ENCODE measurements around the gene DMRTC2.

DMRTC2 gene

DNA sequence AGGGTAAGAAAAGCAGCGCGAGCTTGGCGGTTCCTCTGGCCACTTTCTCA, at the start of gene DMRTC2:
DMRTC2 (plus strand) TSS at position 42 of the 50 bp plus-strand sequence. CDS start 2,387 bp downstream, outside the sequence.
- DNase-seq = no peak

DNA sequence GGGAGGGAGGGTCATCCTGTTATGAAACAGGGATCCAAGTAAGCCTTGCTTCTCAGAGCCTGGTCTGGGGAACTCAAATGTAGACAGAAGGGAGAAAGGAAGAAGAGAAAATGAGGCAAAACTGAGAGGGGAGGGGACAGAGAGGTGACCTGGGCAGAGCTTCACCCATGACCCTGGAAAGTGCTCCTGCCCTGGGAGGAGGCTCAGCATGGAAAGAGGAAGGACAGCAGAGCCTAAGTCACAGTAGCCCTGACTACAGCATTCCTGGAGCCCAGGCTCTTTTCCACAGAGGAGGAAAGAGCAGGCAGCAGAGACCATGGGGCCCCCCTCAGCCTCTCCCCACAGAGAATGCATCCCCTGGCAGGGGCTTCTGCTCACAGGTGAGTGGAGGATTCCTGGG, 48.5 kb upstream of the DMRTC2 start, which contains the start of gene CEACAM3:
CEACAM3 (plus strand) TSS at position 226 of the 400 bp plus-strand sequence; CDS start at position 317, 91 bp downstream.
- DNase-seq = no peak

DNA sequence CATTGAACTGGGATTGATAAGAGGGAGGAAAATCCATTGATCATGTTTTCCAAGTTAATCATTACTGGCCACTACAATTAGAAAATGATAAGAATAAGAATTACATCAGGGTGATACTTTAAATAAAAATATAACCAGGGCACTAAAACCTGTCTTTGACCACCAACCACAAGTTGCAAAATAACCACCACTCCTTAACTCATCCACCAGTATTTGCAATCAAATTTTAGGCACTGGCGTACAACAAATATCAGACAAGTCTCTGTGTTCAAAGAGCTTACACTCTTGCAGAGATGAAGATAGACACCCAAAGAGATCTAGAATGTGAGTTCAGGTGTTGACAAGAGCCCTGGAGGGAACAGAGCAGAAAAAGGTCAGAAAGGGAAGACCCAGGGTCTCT, 47.9 kb upstream of the DMRTC2 start:
- DNase-seq = no peak

DNA sequence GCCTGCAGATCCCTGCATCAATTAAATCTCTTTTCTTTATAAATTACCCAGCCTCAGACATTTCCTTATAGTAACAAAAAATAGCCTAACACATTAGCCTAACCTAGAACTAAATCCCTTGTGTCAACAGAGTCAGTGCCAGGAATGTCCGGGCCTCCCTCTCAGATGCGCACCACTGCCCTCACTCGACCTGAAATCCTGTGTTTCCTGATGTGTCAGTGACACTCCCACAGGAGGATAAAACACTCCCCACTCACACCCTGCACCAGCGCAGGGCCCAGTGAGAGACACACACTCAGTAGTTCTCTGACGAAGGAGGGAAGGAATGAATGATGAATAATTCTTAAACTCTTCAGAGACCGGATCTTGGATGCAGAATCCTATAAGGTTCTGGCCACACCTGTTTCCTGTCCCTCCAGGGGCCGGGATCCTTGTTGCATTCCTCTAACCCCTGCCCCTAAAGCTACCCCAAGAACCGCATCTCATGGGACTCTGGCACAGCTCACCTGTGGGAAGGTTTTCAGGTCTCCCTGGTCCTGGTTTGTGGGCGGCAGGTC, 45.3 kb upstream of the DMRTC2 start:
- no peak for DNase-seq

DNA sequence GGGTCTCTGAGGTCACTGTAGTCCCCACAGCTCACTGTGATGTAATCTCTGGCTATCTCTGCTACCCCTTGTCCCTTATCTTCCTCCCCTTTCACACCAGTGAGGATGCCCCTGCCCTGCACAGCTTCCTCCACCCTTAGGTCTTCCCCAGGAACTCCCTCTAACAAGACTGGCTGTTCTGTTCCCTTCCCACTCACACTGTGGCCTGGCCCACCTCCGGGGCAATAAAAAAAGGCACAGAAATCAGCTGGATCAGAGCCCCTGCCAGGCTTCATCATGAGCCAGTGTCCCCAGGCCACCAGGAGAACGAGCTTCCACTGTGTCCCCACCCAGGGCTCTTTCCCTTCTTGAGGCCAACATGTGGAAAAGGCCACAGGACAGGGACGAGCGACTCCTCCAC, 43.8 kb upstream of the DMRTC2 start:
- DNase-seq = no peak

DNA sequence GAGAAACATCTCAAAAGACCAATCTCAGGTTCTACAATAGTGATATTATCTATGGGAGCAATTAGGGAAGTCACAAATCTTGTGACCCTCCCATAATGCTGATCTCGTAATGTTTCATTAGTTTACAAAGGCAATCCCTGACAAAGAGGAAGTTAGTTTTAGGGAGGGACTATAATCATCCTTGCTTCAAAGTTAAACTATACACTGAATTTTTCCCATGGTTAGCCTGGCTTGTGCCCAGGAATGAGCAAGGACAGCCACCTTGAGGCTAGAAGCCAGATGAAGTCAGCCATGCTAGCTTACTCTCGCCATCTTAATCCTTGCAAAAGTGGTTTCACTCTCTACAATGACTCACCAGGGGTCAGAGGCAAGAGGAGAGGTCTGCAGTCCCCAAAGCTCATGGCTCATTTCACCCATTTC, 43.0 kb upstream of the DMRTC2 start:
- DNase-seq = no peak

DNA sequence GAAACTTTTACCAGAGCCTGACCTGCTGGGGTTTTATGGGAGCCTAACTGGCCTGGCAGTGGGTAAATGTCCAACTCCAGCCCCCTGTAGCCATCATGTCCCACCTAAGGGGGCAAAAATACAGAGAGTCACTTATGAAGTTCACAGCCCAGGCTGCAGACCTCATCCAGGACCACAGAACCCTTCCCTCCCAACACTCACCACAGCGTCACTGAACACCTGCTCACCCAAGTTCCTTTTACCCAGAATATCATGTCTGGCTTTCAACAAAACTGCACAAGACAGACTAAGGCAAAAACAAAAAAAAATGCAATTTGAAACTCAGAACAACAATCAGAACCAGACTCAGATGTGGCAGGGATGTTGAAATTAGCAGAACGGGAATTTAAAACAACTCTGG, 42.1 kb upstream of the DMRTC2 start:
- no peak for DNase-seq

DNA sequence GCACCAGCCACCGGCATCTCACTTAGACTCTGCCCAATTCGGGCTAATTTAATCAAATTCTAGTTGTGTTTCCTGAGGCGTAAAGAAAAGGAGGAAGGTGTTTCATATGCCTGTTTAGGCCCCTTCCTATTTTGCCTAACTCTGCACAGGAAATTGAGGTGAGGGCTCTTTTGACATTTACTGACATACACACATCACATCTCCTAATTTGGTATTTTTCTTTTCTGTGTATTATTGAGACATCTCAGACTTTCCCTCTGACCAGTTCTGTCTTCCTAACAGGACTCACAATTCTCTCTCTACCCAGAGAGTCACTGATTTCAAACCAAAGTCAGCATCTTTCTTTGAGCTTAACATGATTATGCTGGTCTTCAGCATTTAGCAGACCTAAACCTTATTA, 40.5 kb upstream of the DMRTC2 start:
- DNase-seq = no peak

DNA sequence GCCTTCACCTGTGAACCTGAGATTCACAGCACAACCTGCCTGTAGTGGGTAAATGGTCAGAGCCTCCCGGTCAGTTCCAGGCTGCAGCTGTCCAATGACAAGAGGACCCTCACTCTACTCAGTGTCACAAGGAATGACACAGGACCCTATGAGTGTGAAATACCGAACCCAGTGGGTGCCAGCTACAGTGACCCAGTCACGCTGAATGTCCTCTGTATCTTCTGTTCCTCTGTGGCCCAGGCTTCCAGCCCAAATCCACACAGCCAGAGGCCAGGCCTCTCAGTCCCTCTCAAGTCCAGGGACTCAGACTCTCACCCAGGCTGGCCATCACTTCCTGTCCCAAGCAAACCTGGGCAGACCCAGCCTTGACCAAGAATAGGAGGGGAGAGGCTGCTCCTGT, 37.7 kb upstream of the DMRTC2 start:
- DNase-seq = no peak

DNA sequence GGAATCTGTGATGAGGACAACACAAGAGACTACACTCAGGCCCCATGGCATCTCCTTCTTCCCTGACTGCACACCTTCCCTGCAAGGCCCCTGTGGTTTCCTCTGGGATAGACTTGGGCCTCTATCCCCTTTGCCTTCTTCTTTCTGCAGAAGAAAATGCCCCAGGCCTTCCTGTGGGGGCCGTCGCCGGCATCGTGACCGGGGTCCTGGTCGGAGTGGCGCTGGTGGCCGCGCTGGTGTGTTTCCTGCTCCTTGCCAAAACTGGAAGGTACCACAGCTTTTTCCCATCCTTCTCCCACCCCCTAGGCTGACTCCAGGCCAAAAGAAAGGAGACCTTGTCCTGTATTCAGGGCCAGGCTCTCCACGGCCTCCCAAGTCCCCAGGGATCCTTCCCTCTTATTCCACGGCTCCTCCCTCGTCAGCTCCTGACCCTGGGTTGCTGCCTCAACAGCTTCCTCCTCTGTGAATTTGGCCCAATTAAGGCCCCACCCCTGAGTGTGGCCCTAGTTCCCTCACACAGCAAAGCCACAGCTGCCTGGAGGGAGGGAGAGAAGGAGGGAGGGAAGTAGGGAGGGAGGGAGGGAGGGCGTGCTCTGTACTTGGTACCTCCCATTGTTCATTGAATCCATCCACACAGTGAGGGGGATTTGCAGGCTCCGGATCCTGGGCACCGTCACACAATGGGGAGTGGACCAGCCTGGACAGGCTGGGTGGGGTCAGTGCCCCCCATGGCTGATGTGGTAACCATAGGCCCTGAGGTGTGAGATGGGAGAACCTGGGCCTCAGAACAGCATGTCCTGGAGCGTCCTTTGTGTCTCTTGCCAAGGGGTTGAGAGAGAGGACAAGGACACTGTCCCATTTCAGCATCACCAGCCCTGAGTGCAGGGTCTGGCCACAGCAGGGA, 35.9 kb upstream of the DMRTC2 start:
- DNase-seq = peak; percentile 54

DNA sequence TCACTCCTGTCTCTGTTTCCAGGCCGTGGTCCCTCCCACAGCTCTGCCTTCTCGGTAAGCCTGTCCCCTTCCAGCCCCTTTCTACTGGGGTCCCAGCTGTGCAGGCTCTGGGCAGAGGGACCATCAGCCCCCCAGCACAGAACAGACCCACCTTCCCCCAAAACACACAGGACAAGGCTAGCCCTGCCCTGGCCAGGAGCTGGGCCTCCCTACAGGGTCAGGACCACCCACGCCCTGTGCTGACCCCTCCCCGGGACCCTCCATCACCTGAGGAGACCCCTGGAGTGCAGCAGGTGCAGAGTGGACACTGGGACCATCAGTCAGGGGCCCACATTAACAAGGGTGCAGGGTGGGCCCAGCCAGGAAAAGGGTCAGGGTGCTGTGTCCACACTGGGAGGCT, 34.5 kb upstream of the DMRTC2 start:
- no peak for DNase-seq

DNA sequence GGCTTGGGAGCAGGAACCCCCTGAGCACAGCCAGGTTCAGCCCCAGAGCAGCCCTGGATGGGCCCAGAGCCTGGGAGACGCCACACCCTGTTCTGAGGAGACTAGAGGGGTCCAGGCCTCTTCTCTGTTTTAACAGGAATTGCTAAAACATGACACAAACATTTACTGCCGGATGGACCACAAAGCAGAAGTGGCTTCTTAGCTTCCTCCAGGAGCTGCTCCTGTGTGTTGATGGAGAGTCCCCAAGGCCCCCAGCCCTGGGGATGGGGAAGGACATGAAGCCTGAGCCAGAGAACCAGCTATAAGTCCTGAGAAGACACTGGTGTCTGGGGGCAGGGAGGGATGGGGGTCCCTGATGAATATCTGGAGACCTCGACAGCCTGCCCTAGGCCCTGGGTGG, 33.8 kb upstream of the DMRTC2 start:
- peak; percentile 66 for DNase-seq

DNA sequence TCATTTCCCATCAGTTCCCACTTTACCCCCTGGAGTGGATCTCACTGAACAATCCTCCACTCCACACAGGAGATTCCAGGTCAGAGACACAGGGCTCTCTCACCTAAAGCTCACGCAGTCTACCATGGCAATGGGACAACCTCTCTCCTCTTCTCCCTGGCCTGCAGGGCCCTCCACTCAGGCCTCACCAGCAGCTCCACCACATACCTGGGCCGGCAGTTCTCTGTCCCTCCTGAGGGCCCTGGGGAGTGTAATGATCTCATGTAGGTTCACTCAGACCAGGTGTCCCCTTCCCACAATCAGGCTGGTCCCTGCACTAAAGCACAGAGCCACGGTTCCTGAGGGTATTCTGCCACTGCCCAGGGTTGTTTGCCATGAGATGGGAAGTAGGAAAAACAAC, 32.9 kb upstream of the DMRTC2 start:
- no peak for DNase-seq

DNA sequence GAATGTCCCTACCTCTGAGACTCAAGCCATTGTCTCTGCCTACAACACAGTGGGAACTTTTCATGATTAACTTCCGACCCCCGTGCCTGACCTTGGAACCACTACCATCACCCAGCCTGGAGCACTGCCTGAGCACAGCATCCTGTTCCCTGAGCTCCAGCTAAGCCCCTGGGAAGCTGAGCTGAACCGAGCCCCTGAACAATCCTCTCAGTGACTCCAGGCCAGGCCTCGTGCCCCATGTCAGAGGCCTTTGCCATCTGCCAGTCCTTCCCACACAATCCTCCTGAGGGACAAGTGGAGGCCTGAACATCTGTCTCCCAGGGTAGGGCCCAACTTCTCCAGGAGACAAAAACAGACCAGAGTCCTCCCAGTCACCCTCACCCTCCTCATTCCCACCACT, 30.9 kb upstream of the DMRTC2 start:
- DNase-seq = no peak

DNA sequence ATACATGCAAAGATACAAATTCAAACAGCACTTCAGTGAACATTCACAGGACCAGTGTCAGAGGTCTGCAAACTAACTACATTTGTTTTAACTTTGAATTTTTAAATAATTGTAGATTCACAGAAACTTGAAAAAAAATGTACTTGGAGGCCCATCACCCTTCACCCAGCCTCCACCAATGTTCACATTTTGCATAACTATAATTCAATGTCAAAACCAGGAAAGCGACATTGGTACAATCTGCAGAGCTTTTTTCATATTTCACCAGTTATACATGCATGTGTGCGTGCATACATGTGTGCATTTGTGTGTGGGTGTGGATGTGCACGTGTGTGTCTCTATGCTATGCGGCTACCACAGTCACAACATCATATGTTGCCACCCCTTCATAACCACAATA, 29.5 kb upstream of the DMRTC2 start:
- no peak for DNase-seq

DNA sequence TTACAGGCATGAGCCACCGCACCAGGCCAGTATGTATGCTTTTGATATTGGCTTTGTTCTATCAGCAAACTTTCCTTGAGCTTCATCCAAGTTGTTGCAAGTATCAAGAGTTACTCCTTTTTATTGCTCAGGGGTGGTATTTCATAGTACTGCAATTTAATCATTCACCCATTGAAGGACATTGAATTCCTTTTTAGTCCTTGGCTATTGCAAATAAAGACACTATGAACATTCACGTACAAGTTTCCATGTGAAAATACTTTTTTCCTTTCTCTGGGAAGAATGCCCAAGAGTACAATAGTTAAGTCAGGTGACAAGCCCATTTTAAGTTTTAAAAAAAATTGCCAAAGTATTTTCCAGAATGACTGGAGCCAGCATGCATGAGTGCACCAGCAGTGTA, 28.1 kb upstream of the DMRTC2 start:
- DNase-seq = no peak

DNA sequence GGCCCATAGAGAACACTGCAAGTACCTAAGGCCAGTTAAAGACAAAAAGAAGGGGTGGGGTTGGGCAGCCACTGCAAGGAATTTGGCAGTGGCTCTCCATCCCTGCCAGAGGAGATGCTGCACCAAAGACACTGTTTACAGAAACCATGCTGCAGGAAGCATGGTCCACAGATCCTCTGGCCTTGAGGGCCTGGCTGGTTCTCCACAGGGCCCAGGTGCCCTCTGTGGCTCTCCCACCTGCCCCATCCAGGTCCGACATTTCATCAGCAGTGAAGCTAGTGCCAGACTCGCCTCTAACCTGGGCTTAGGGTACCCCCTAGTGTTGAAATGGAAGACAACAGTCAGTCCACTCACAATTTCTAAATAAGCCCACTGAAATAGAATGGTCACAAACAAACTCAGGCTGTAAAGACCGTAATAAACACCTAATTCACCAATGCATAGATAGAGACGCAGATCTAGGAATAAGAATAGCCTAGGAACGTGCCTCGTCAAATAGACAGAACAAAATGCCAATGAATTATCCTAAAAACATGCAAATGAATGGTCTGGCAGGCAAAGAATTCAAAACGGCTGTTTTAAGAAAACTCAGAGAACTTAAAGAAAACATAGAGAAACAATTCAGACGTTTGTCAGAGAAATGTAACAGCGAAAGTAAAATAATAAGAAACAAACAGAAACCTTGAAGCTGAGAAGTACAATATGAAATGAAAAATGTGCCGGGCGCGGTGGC, 23.7 kb upstream of the DMRTC2 start:
- peak; percentile 39 for DNase-seq

DNA sequence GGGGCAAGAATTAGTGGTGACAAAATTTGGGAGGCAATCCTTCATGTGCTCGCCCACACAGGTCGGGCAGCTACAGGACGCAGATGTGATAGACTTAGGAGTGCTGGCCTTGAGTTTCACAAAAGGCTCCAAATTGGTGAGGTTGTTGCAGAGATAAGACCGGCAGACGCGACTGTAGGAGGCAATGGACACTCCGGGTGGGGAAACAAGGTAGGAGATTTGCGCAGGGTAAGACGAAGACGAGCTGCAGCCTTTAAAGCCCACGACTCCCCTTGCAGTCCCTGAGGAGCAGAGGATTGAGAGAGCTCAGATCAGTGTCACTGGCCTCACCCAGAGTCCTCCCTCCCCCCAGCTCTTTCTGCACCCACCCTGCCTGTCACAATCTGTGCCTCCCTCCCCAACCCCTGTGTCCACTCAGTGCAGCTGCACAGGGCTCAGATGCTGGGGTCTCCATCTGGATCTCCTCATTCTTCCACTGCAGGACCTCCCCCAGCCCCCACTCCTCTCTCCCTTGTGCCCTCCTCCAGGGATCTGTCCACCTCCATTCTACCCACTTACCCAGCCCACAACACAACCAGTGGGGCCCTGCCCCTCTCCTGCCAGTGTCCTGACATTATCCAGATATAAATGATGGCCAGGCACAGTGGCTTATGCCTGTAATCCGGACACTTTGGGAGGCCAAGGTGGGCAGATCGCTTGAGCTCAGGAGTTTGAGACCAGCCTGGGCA, 6.7 kb upstream of the DMRTC2 start:
- DNase-seq = no peak

DNA sequence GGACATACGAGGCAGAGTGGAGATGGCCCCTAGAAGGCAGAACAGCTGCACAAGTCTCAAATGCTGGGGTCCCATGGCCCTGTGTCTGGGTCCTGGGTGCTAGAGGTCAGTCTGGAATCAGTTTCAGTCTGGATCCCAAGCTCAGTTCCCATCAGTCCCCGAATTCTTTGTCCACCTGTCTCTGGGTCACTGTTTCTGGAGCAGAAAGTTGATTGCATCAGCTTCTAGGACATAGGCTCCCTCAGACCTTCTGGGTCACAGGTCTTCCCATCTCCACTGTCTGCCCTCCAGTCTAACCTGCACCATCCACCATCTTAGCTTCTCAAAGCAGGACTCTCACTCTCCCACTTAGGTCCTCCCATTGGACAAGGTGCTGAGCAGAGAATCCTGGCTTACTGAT, 5.6 kb upstream of the DMRTC2 start:
- DNase-seq = no peak

DNA sequence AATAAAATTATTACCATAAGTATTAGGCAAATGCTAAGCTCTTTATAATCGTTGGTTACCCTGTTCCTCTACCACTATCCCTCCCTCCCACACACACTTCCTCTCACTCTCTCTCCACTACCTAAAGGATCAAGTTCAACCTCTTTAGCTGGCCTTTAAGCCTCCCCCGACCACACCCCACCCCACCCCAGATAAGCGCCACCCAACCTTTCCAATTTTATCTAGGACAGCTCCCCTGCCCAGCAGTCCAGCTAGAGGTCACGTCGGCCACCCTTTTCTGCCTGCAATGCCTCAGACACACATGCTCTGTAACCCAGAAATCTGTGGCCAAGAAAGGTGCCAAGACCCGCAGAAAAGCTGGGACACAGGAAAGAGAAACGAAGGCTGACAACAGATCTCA, 1.5 kb upstream of the DMRTC2 start:
- no peak for DNase-seq

DNA sequence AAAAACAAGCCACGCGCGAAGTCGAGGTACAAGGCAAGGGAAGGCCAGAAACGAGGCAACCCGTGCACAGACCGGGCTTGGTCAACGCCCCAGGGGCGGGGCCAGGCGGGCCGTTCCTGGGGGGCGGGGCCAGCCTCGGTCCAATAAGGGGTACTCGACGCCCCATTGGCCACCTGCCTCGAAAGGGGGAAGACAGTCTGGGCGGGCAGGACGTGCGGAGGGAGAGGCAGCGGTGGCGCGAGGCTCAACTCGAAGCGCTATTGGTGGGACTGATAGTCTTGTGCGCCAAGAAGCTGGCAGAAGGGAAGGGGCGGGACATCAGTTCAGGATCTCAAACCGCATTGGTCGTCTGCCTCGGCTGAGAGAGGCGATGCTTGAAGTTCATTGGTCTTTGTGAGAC, 241 bp upstream of the DMRTC2 start, which contains the start of gene LYPD4:
LYPD4 (minus strand) TSS at position 83 of the 400 bp plus-strand sequence. CDS start 5,398 bp downstream, outside the sequence.
- DNase-seq = no peak

DNA sequence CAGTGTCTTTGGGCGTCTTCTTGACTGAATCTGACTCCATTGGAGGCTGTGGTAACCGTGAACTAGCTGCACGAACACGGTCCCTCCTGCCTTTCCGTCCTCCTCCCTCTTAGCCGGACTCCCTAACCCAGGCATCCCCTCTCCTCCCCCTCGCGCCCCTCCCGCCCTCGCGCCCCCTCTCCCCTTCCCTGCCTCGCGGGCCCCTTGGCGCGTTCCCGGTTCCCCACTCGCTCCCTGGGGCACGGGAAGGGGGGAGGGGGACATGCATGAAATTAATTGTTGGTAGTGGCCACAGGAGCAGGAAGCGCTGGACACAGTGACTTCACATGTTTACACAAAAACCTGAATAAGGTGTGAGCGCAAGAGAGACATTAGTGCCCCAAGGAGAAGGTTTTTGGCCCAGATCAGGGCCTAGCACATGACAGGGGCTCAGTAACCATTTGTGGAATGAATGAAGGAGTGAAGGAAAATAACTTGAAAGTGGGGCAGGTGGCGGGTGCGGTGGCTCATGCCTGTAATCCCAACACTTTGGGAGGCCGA, 279 bp downstream of the DMRTC2 start:
- DNase-seq = no peak

DNA sequence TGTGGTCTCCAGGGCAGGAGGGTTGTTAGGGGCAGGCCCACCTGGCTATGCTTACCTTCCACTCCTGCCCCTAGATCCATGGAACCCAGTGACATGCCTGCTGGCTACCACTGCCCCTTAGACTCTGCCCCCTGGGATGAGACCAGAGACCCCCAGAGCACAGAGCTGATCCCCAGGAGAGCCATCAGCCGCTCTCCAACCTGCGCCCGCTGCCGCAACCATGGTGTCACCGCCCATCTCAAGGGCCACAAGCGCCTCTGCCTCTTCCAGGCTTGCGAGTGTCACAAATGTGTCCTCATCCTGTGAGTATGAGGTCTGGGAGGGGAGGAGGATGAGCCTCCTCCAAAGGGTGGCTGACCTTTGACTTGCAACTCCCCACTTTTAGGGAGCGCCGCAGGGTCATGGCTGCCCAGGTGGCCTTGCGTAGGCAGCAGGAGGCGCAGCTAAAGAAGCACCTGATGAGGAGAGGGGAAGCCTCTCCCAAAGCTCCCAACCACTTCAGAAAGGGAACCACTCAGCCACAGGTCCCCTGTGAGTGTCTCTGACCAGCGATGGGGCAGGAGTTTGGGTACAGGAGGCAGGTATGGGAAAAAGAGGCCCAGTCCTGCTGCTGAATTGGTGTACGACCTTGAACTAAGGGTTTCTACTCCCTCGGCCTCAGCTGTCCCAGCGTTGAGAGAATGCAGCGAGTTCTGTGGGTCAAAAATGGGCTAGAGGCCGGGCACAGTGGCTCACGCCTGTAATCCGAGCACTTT, 2.7 kb downstream of the DMRTC2 start:
- DNase-seq = no peak

Measured in CD4-positive, alpha-beta T cell treated with Interleukin-15 for 1 hour (primary cell).